HCT116 (cell line): ENCODE measurements around the gene ENTPD5. TPM values are rescaled to one million over a fixed set of nuclear protein-coding genes. Genes with fewer than 3 reads are reported as not detected.

Source experiments
- ATAC-seq: fragments of 200-7000 bp; cut with Tn5 transposase; 2 replicates; pipeline ENCODE4 v1.9.1; 2020; ENCODE audit warnings: mild to moderate bottlenecking, moderate library complexity
- BruUV-seq: library from RNA; stranded (reverse); fragments of 400-500 nt; replicated peaks from 2 replicates; lab custom pipeline; 2021; lab: Mats Ljungman, UMichigan
- CTCF ChIA-PET: fragments of 300-600 bp; sonication (Branson Sonifier 250); formaldehyde crosslinking; loops from one replicate; lab custom pipeline; 2021; ENCODE audit warnings: antibody characterized with exemption; lab: Charles Lee
- POLR2A ChIA-PET: fragments of 300-600, 350-600 bp; sonication (Branson Sonifier 250); formaldehyde crosslinking; loops from one replicate; lab custom pipeline; 2021; ENCODE audit warnings: antibody characterized with exemption; lab: Charles Lee
- RAD21 ChIA-PET, 2 experiments: fragments of 300-600 bp; sonication (Branson Sonifier 250); formaldehyde crosslinking; loops; one replicate each; lab custom pipeline; 2023; ENCODE audit warnings: low total read pairs in 2 of 2; ENCODE audit not compliant: uncharacterized antibody in 2 of 2, unreplicated experiment in 2 of 2, low non-redundant PET in 1 of 2; lab: Charles Lee
- DNase-seq: peaks from one replicate; pipeline ENCODE4 v3.0.0-alpha.2; 2010; ENCODE audit warnings: low read depth, low spot score
- H2AFZ ChIP-seq: fragments of 200-600 bp; shearing (Covaris generic), sonication (generic); 2 replicates; pipeline ENCODE4 v1.6.1; 2017; ENCODE audit warnings: low read depth, mixed run types, mixed read lengths, antibody characterized with exemption, low read length; ENCODE audit not compliant: poor library complexity, severe bottlenecking
- H3K27ac ChIP-seq: 2 replicates; pipeline ENCODE4 v1.5.1; 2012; ENCODE audit warnings: low read depth, low read length
- H3K27me3 ChIP-seq: fragments of 200-600 bp; sonication (generic); 2 replicates; pipeline ENCODE4 v1.6.1; 2016; ENCODE audit warnings: mixed run types, low read length, mixed read lengths; ENCODE audit not compliant: insufficient read depth
- H3K36me3 ChIP-seq, 2 experiments: fragments of 200-500 bp in 1 of 2; fragments of 200-600 bp in 1 of 2; sonication (Bioruptor generic) in 1 of 2; sonication (generic) in 1 of 2; 2 replicates each; pipeline versions ENCODE4 v1.5.1 to v1.6.1; 2014 to 2016; ENCODE audit warnings: low read length in 2 of 2, inconsistent platforms in 1 of 2, mixed read lengths in 1 of 2, mixed run types in 1 of 2; ENCODE audit not compliant: insufficient read depth in 2 of 2, control insufficient read depth in 1 of 2
- H3K4me1 ChIP-seq, 2 experiments: fragments of 200-600 bp in 1 of 2; sonication (generic) in 1 of 2; 2 replicates each; pipeline versions ENCODE4 v1.5.1 to v1.6.1; 2012 to 2017; ENCODE audit warnings: low read length in 2 of 2, inconsistent platforms in 1 of 2, mild to moderate bottlenecking in 1 of 2, mixed read lengths in 1 of 2, mixed run types in 1 of 2, moderate library complexity in 1 of 2; ENCODE audit not compliant: insufficient read depth in 2 of 2, control insufficient read depth in 1 of 2
- H3K4me2 ChIP-seq: fragments of 200-600 bp; sonication (generic); 2 replicates; pipeline ENCODE4 v1.6.1; 2017; ENCODE audit warnings: mixed run types, low read length, mixed read lengths
- H3K4me3 ChIP-seq, 2 experiments: fragments of 200-600 bp in 1 of 2; sonication (generic) in 1 of 2; replicated peaks in 1 of 2; 2 replicates each; pipeline ENCODE4 v1.5.1; 2011 to 2016; ENCODE audit warnings: low read length in 2 of 2, control low read depth in 1 of 2, low read depth in 1 of 2, mild to moderate bottlenecking in 1 of 2, mixed read lengths in 1 of 2, mixed run types in 1 of 2
- H3K79me2 ChIP-seq: fragments of 200-600 bp; sonication (generic); 2 replicates; pipeline ENCODE4 v1.6.1; 2017; ENCODE audit warnings: mild to moderate bottlenecking, mixed run types, low read length, moderate library complexity, mixed read lengths; ENCODE audit not compliant: insufficient read depth
- H3K9ac ChIP-seq: fragments of 200-600 bp; sonication (generic); 2 replicates; pipeline ENCODE4 v1.6.1; 2016; ENCODE audit warnings: low read length, mixed read lengths
- H3K9me2 ChIP-seq: fragments of 200-600 bp; sonication (generic), shearing (Covaris generic); 2 replicates; pipeline ENCODE4 v1.6.1; 2017; ENCODE audit warnings: mixed run types, mild to moderate bottlenecking, moderate library complexity; ENCODE audit not compliant: insufficient read depth
- H3K9me3 ChIP-seq, 2 experiments: fragments of 200-500 bp in 1 of 2; fragments of 200-600 bp in 1 of 2; sonication (Bioruptor generic) in 1 of 2; sonication (generic) in 1 of 2; 2 replicates each; pipeline ENCODE4 v1.6.1; 2014 to 2017; ENCODE audit warnings: low read length in 2 of 2, mixed read lengths in 2 of 2, inconsistent platforms in 1 of 2, low read depth in 1 of 2, mild to moderate bottlenecking in 1 of 2, mixed run types in 1 of 2, moderate library complexity in 1 of 2; ENCODE audit not compliant: control insufficient read depth in 1 of 2, insufficient read depth in 1 of 2
- H4K20me1 ChIP-seq: fragments of 200-600 bp; sonication (generic), shearing (Covaris generic); 2 replicates; pipeline ENCODE4 v1.6.1; 2017; ENCODE audit warnings: mixed run types, mild to moderate bottlenecking, moderate library complexity; ENCODE audit not compliant: insufficient read depth
- ELF1 ChIP-seq: IDR thresholded peaks from 2 replicates; pipeline ENCODE4 v1.6.1; 2012; ENCODE audit warnings: low read depth, borderline replicate concordance
- EZH2 ChIP-seq: fragments of 200-600 bp; sonication (generic); IDR thresholded peaks from 2 replicates; pipeline ENCODE4 v1.6.1; 2017; ENCODE audit warnings: antibody characterized with exemption, mixed run types
- FOSL1 ChIP-seq: IDR thresholded peaks from 2 replicates; pipeline ENCODE4 v1.6.1; 2012; ENCODE audit warnings: low read depth
- JUND ChIP-seq: IDR thresholded peaks from 2 replicates; pipeline ENCODE4 v1.6.1; 2012
- POLR2A ChIP-seq: IDR thresholded peaks from 2 replicates; pipeline ENCODE4 v1.7.0; 2011; ENCODE audit warnings: borderline replicate concordance; ENCODE audit not compliant: insufficient read depth, insufficient read length; ENCODE audit errors: extremely low read depth
- POLR2AphosphoS5 ChIP-seq: IDR thresholded peaks from 2 replicates; pipeline ENCODE4 v1.6.1; 2011; ENCODE audit warnings: mild to moderate bottlenecking, low read depth, low read length, moderate library complexity
- RAD21 ChIP-seq: IDR thresholded peaks from 2 replicates; pipeline ENCODE4 v1.6.1; 2012; ENCODE audit warnings: low read depth, mild to moderate bottlenecking
- SP1 ChIP-seq: IDR thresholded peaks from 2 replicates; pipeline ENCODE4 v1.6.1; 2012; ENCODE audit warnings: low read depth
- SRF ChIP-seq: IDR thresholded peaks from 2 replicates; pipeline ENCODE4 v1.6.1; 2012; ENCODE audit warnings: low read depth
- TCF7L2 ChIP-seq: IDR thresholded peaks from 2 replicates; pipeline ENCODE4 v1.7.0; 2011; ENCODE audit warnings: borderline replicate concordance, inconsistent platforms; ENCODE audit not compliant: insufficient read depth, insufficient read length; ENCODE audit errors: extremely low read depth
- YY1 ChIP-seq: IDR thresholded peaks from 2 replicates; pipeline ENCODE4 v1.6.1; 2011; ENCODE audit warnings: low read length, low read depth, moderate library complexity, mild to moderate bottlenecking; ENCODE audit not compliant: insufficient replicate concordance; ENCODE audit errors: extremely low read depth
- ZBTB33 ChIP-seq: IDR thresholded peaks from 2 replicates; pipeline ENCODE4 v1.6.1; 2011; ENCODE audit warnings: mild to moderate bottlenecking, low read length, moderate library complexity; ENCODE audit not compliant: insufficient replicate concordance; ENCODE audit errors: extremely low read depth
- ZFX ChIP-seq: fragments of 450-650 bp; IDR thresholded peaks from 2 replicates; pipeline ENCODE4 v1.6.1; 2017
- ZNF274 ChIP-seq: fragments of 200-500 bp; sonication (Bioruptor generic); IDR thresholded peaks from 2 replicates; pipeline ENCODE4 v1.6.1; 2014; ENCODE audit warnings: mild to moderate bottlenecking, low read depth, low read length, inconsistent platforms
- intact Hi-C: fragments of 100-400 bp; cut with micrococcal nuclease; formaldehyde crosslinking; loops from 2 replicates; pipeline ENCODE4 v1.10.0; 2022
- total RNA-seq: library from RNA; stranded (reverse); gene quantifications from one replicate; pipeline ENCODE4 v1.2.1, GENCODE V29; 2021; ENCODE audit not compliant: unreplicated experiment
- TF ChIP-seq, protein P1 (sequence below), 3 experiments: fragments of 200-600 bp in 1 of 3; sonication (generic) in 1 of 3; IDR thresholded peaks in 2 of 3; conservative IDR thresholded peaks in 1 of 3; 2 replicates each; pipeline ENCODE4 v1.5.1; 2012 to 2017; ENCODE audit warnings: low read depth in 2 of 3, low read length in 2 of 3, antibody characterized with exemption in 1 of 3, borderline replicate concordance in 1 of 3, control low read depth in 1 of 3, mild to moderate bottlenecking in 1 of 3, mixed read lengths in 1 of 3, mixed run types in 1 of 3, moderate library complexity in 1 of 3; ENCODE audit not compliant: insufficient read depth in 1 of 3
- TF ChIP-seq, protein P2 (sequence below): IDR thresholded peaks from 2 replicates; pipeline ENCODE4 v1.6.1; 2012; ENCODE audit warnings: low read depth
- TF ChIP-seq, protein P3 (sequence below): IDR thresholded peaks from 2 replicates; pipeline ENCODE4 v1.6.1; 2012
- TF ChIP-seq, protein P4 (sequence below): IDR thresholded peaks from 2 replicates; pipeline ENCODE4 v1.6.1; 2012

ENTPD5 gene
- total RNA-seq, 1 experiment from 2014 or later: 14.4 TPM

DNA sequence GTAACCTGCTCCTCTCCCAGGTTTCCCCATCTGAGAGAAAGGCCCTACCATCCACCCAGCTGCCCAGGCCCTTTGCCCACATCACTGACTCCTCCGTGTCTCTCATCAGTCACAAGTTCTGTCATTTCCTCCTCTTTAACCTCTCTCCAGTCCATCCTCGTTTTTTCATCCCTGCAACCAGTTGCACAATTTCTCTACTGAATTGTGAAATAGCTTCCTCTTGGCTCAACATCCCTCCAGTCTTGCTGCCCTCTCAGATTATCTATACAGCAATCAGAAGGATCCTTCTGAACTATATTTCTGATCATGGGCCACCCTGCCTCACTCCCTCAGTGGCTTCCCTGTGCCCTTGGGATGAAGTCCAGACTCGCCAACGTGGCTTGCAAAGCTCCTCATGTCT, 76.0 kb downstream of the ENTPD5 start:
- H3K79me2 ChIP-seq: no peaks in the 10 kb centered on the region
- H3K4me2 ChIP-seq: no peak overlapping the region
- intact Hi-C loops: no loop called here
- ChIA-PET CTCF (no interaction called here), RAD21 (no interaction called here), POLR2A (no interaction called here)
- H3K27ac ChIP-seq: no peak overlapping the region
- no TSS peak for BruUV-seq
- H3K4me3 ChIP-seq: no peak overlapping the region
- H3K9ac ChIP-seq: no peak overlapping the region
- TF ChIP-seq, protein P1, sequence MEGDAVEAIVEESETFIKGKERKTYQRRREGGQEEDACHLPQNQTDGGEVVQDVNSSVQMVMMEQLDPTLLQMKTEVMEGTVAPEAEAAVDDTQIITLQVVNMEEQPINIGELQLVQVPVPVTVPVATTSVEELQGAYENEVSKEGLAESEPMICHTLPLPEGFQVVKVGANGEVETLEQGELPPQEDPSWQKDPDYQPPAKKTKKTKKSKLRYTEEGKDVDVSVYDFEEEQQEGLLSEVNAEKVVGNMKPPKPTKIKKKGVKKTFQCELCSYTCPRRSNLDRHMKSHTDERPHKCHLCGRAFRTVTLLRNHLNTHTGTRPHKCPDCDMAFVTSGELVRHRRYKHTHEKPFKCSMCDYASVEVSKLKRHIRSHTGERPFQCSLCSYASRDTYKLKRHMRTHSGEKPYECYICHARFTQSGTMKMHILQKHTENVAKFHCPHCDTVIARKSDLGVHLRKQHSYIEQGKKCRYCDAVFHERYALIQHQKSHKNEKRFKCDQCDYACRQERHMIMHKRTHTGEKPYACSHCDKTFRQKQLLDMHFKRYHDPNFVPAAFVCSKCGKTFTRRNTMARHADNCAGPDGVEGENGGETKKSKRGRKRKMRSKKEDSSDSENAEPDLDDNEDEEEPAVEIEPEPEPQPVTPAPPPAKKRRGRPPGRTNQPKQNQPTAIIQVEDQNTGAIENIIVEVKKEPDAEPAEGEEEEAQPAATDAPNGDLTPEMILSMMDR (IDR thresholded peaks at IDR 0.05 in 2 of 3, conservative IDR thresholded peaks at IDR 0.05 in 1 of 3; ENCODE audit: borderline replicate concordance in 1 of 3, insufficient read depth in 1 of 3, low read depth in 2 of 3, low read length in 2 of 3): no peak
- TF ChIP-seq, protein P2, sequence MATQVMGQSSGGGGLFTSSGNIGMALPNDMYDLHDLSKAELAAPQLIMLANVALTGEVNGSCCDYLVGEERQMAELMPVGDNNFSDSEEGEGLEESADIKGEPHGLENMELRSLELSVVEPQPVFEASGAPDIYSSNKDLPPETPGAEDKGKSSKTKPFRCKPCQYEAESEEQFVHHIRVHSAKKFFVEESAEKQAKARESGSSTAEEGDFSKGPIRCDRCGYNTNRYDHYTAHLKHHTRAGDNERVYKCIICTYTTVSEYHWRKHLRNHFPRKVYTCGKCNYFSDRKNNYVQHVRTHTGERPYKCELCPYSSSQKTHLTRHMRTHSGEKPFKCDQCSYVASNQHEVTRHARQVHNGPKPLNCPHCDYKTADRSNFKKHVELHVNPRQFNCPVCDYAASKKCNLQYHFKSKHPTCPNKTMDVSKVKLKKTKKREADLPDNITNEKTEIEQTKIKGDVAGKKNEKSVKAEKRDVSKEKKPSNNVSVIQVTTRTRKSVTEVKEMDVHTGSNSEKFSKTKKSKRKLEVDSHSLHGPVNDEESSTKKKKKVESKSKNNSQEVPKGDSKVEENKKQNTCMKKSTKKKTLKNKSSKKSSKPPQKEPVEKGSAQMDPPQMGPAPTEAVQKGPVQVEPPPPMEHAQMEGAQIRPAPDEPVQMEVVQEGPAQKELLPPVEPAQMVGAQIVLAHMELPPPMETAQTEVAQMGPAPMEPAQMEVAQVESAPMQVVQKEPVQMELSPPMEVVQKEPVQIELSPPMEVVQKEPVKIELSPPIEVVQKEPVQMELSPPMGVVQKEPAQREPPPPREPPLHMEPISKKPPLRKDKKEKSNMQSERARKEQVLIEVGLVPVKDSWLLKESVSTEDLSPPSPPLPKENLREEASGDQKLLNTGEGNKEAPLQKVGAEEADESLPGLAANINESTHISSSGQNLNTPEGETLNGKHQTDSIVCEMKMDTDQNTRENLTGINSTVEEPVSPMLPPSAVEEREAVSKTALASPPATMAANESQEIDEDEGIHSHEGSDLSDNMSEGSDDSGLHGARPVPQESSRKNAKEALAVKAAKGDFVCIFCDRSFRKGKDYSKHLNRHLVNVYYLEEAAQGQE: no peak
- TF ChIP-seq FOSL1: no peak
- no peak for TF ChIP-seq TCF7L2
- TF ChIP-seq JUND: no peak
- no peak for TF ChIP-seq POLR2AphosphoS5
- TF ChIP-seq SP1: no peak
- TF ChIP-seq EZH2: no peak
- no peak for TF ChIP-seq YY1
- TF ChIP-seq ELF1: no peak
- no peak for TF ChIP-seq ZNF274
- no peak for TF ChIP-seq ZFX
- TF ChIP-seq ZBTB33: no peak
- TF ChIP-seq SRF: no peak
- TF ChIP-seq, protein P3, sequence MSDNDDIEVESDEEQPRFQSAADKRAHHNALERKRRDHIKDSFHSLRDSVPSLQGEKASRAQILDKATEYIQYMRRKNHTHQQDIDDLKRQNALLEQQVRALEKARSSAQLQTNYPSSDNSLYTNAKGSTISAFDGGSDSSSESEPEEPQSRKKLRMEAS: no peak
- TF ChIP-seq, protein P4, sequence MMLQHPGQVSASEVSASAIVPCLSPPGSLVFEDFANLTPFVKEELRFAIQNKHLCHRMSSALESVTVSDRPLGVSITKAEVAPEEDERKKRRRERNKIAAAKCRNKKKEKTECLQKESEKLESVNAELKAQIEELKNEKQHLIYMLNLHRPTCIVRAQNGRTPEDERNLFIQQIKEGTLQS: no peak
- no peak for TF ChIP-seq RAD21
- no peak for TF ChIP-seq POLR2A
- no peaks in the 10 kb centered on the region for H4K20me1 ChIP-seq
- no peaks in the 10 kb centered on the region; a peak in 1 of 4 replicates for H3K36me3 ChIP-seq
- no peaks in the 10 kb centered on the region for H3K9me2 ChIP-seq
- H3K27me3 ChIP-seq: no peaks in the 10 kb centered on the region
- DNase-seq (no peak), ATAC-seq (no peak)
- no peak overlapping the region for H2AFZ ChIP-seq
- no peaks in the 10 kb centered on the region for H3K4me1 ChIP-seq
- H3K9me3 ChIP-seq: no peaks in the 10 kb centered on the region
